ENCODE measurements around the gene TLCD3A. TPM values are rescaled to one million over a fixed set of nuclear protein-coding genes. Genes with fewer than 3 reads are reported as not detected.
"Not testable (repeated sequence)": the region's sequence is repeated elsewhere in the genome, so short reads cannot be mapped to it uniquely, and the experiment has no call there.

TLCD3A gene
- total RNA-seq, 1 experiment from 2014 or later: 21.6 TPM

GRCh38 chr17:746783-747629, 14.6 kb downstream of the TLCD3A start:
- ChIA-PET CTCF (interaction anchor here (1.4 kb wide), 1 partner anchor 47 kb away, joined by 3 read pairs; no protein-coding TSS in a partner anchor), POLR2A (no interaction called here)
- no peak for TF ChIP-seq KAT7 (CRISPR knock-in tag; IDR thresholded peaks at IDR 0.05; ENCODE audit: borderline replicate concordance)
- TF ChIP-seq IRF1 (CRISPR knock-in tag; IDR thresholded peaks at IDR 0.05): no peak
- no peak for TF ChIP-seq ZNF232 (CRISPR knock-in tag; IDR thresholded peaks at IDR 0.05)
- TF ChIP-seq HMGA2 (CRISPR knock-in tag; IDR thresholded peaks at IDR 0.05): no peak
- no peak for TF ChIP-seq GTF2I (CRISPR knock-in tag; conservative IDR thresholded peaks at IDR 0.05)
- TF ChIP-seq ZMAT4 (CRISPR knock-in tag; IDR thresholded peaks at IDR 0.05): no peak
- no peak for TF ChIP-seq E2F5 (CRISPR knock-in tag; IDR thresholded peaks at IDR 0.05)
- TF ChIP-seq IRF2 (CRISPR knock-in tag; IDR thresholded peaks at IDR 0.05; ENCODE audit: borderline replicate concordance, low read depth): no peak
- TF ChIP-seq ZNF512 (CRISPR knock-in tag; IDR thresholded peaks at IDR 0.05; ENCODE audit: borderline replicate concordance): no peak
- TF ChIP-seq ATF2 (CRISPR knock-in tag; IDR thresholded peaks at IDR 0.05; ENCODE audit: borderline replicate concordance, low read depth): no peak
- TF ChIP-seq AR (CRISPR knock-in tag; IDR thresholded peaks at IDR 0.05): no peak
- no peak for TF ChIP-seq FOXJ3 (CRISPR knock-in tag; IDR thresholded peaks at IDR 0.05; ENCODE audit: borderline replicate concordance)
- TF ChIP-seq SMAD4 (CRISPR knock-in tag; IDR thresholded peaks at IDR 0.05): no peak
- no peak for TF ChIP-seq E2F1 (CRISPR knock-in tag; IDR thresholded peaks at IDR 0.05)

GRCh38 chr17:748604-749003, 16.2 kb downstream of the TLCD3A start:
- ATAC-seq; CTCF ChIA-PET; H3K27me3 Mint-ChIP-seq (ENCODE audit: low read depth); DNase-seq (ENCODE audit: low spot score); H3K4me3 Mint-ChIP-seq; POLR2A ChIA-PET; H3K27ac Mint-ChIP-seq: not testable (repeated sequence)
- H3K9me3 Mint-ChIP-seq: peaks cover 22% of the 10 kb centered on the region
- H3K4me1 Mint-ChIP-seq: peaks cover 17% of the 10 kb centered on the region
- H3K36me3 Mint-ChIP-seq: peaks cover 69% of the 10 kb centered on the region

More at GRCh38 chr17:746783-747629, 14.6 kb downstream of the TLCD3A start:
- DNase-seq (ENCODE audit: low spot score): no peak
- H3K27me3 Mint-ChIP-seq (ENCODE audit: low read depth): no peaks in the 10 kb centered on the region
- no peak for ATAC-seq
- peaks cover 22% of the 10 kb centered on the region for H3K9me3 Mint-ChIP-seq
- peaks cover 81% of the 10 kb centered on the region for H3K36me3 Mint-ChIP-seq
- H3K4me3 Mint-ChIP-seq: no peak overlapping the region
- no peak overlapping the region for H3K27ac Mint-ChIP-seq
- peaks cover 12% of the 10 kb centered on the region for H3K4me1 Mint-ChIP-seq

- peaks cover 62% of the 10 kb centered on the region for H3K36me3 Mint-ChIP-seq
- not testable (repeated sequence) for H3K27me3 Mint-ChIP-seq (ENCODE audit: low read depth); ATAC-seq; H3K4me3 Mint-ChIP-seq; DNase-seq (ENCODE audit: low spot score); H3K27ac Mint-ChIP-seq
- ChIA-PET POLR2A (interaction anchor here (0.6 kb wide), 1 partner anchor 1382 kb away, joined by 3 read pairs; no protein-coding TSS in a partner anchor), CTCF (interaction anchor here (0.6 kb wide), 1 partner anchor 44 kb away, joined by 4 read pairs; no protein-coding TSS in a partner anchor)
- peaks cover 17% of the 10 kb centered on the region for H3K4me1 Mint-ChIP-seq
- H3K9me3 Mint-ChIP-seq: peaks cover 22% of the 10 kb centered on the region
Observed at GRCh38 chr17:749359-749758, 17.0 kb downstream of the TLCD3A start.

All from WTC11 (cell line).